GM19099 (cell line): Measurements from ENCODE around the gene FAM83C.

Source experiments
- POLR2A ChIP-seq: IDR thresholded peaks from 3 replicates; pipeline ENCODE4 v1.6.1; 2011; ENCODE audit warnings: low read depth; ENCODE audit not compliant: insufficient read length; ENCODE audit errors: extremely low read depth

FAM83C gene

DNA sequence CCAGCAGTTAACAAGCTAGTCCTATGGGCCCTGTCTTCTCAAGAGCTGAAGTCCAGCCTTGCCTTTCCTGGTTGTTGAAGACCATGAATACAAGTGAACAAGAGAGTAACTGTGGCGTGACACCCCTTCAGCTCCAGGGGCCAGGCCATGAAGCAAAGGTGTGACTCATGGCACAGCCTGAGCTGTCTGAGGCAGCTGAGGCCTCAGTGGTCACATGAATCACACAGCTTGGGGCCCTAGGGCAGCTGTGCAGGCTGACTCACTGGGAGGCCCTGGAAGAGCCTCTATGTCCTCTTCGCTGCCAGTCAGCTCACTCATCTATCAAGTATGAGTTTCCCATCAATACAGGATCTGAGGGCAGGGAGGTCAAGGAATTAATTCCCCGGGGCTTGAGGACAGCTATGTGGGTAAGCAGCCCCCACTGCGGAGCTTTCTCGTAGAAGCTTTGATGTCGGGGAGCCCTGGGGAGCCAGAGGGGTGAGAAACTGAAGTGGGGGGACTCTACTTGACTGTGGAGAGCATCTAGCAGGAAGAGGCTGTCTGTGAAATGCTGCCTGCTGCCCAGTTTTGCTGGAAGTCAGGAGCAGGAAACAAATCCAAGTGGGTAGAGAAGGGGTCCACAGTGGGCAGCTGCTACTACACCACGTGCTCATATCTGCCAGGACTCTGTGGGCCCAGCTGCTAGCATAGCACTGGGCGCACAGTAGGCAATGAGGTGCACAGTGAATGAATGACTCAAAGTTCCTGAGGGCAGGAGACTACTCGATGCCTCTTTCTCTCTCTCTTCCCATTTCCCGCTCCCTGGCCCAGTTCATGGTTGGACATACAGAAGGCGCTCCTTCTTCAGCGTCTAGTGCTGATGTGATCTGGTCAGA lies 13.7 kb upstream of the FAM83C start:
- no peak for TF ChIP-seq POLR2A

DNA sequence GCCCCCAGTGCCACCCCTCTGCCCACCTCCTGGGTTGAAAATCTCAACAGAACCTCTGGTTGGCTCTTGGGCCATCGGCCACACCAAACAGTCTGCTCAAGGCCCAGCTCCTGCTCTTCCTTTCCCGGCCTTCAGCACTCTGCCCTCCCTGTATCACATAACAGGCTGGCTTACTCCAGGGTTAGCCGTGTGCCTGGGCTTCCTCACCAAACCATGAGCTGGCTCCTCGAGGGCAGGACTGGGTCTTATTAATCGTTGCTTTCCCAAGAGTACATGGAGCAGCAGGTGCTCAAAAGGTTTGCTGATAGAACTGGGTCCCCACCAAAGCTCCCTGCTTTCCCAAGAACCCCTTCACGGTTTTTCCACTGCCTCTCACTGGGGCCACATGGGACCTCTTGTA lies 12.7 kb upstream of the FAM83C start:
- TF ChIP-seq POLR2A, result no peak

DNA sequence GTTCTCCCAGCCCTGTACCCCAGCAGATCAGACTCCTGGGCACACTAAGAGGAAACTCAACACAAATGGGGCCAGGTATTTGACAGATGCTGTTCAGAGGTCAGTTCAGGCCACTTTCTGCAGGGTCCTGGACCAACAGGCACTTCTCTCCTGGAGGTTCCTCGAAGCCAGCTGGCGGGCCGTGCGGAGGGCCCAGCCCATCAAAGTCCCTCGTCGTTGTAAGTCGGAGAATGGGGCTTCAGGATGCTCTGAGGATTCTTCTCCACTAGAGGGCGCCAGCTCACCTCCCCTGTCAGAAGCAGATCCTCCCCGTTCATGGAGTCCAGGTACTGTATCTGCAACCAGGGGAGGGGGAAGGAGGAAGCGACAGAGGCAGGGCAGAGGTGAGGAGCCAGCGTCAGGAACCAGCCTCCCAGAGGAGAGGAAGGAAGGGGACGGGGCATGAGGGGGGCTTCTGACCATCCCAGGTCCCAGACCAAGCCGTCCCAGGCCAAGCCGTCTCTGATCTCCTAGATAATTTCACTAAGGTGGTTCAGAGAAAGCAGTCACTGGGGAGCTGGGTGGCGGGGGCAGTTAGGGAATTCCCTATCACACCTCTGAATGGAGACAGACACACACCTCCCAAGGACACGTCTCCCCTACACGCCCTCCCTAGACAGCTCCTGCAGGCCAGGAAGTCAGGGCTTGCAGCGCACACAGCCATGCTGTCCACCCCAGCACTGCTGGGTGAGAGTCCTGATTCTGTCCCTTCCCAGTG lies 11.7 kb upstream of the FAM83C start:
- no peak for TF ChIP-seq POLR2A

DNA sequence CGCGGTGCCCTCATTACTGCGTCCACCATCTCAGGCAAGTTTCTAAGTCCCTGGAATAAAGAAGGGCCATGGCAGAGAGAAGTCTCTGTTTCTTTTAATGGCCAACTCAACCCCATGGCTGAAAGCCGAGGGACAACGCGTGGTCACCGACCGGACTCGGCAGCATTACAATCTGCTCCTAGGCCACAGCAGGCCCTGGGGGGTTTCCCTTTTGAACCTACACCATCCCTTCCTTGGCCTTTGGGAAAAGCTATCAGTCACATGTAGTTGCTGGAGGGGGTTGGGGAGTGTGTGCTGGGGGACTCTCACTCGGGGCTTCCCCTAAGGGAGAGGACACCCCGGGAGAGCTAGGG lies 11.1 kb upstream of the FAM83C start:
- TF ChIP-seq POLR2A, result no peak

- no peak for TF ChIP-seq POLR2A
Observed at GRCh38 chr20:35302421-35303335, 10.5 kb upstream of the FAM83C start.

GRCh38 chr20:35301426-35301825 lies 9.2 kb upstream of the FAM83C start:
- no peak for TF ChIP-seq POLR2A

DNA sequence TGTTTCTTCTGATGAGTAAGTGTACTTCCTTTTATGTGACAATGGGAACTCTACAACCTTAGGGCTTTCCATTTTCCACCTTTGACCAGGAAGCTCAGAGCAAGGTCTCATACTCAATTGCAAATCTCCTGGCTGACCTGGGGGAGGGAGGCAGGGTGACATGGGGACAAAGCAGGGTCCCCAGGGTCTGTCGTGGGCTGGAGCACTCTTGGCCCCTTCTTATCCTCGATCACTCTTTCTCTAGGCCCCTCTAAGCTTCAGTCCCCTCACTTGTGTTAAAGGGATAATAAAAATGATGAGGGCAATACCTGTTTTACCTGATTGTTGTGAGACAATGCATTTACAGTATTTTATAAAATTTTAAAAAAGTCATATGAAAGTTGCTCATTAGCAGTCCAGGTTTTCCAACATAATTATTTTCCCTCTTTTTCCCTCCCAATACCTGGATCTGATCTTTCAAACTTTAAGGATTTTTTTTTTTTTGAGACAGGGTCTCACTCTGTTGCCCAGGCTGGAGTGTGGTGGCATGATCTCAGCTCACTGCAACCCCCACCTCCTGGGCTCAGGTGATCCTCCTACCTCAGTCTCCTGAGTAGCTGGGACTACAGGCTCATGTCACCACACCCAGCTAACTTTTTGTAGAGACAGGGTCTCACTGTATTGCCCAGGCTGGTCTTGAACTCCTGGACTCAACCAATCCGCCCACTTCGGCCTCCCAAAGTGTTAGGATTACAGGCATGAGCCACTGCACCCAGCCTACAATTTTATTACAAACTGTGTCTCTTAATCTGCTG lies 8.4 kb upstream of the FAM83C start:
- TF ChIP-seq POLR2A, result no peak

GRCh38 chr20:35299780-35300179 lies 7.6 kb upstream of the FAM83C start:
- TF ChIP-seq POLR2A, result no peak

- TF ChIP-seq POLR2A, result no peak
Observed at GRCh38 chr20:35298264-35298663, 6.0 kb upstream of the FAM83C start.

DNA sequence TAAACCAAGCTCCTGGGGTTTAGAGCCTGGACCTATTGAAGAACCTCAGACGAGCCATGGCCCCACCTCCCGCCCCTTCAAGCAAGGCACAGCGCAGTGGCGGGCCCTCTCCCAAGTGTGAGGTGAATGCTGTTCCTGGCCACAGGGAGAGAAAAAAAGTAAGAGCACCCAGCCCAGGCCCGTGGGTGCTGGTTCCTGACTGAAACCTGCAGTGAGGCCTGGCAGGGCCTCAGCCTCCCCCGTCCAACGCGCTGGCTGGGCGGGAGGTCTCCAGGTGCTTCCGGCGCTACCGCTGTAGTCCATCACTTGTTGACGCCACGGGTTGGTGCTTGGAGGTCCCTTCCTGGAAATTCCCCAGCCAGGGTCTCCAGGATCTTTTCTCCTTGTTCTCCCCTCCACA lies 5.5 kb upstream of the FAM83C start:
- no peak for TF ChIP-seq POLR2A

DNA sequence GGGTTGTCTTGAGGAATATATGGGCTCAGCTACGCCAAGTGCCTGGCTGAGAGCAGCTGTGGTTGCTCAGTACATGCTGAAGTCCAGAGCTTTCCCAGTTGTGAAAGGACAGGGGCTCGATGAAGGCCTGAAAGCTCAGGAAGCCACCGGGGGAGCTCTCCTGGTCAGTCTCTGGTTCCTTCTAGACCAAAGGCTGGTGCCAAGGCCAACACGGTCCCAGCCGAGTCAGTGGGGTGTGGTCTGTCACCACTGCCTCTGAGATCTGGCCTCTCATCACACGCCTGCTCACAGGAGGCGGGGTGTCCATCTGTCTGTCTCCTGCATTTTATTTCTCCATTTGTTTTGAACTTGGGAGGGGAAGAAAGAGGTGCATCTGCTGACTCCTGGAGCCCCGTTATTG lies 4.9 kb upstream of the FAM83C start:
- TF ChIP-seq POLR2A, result no peak

DNA sequence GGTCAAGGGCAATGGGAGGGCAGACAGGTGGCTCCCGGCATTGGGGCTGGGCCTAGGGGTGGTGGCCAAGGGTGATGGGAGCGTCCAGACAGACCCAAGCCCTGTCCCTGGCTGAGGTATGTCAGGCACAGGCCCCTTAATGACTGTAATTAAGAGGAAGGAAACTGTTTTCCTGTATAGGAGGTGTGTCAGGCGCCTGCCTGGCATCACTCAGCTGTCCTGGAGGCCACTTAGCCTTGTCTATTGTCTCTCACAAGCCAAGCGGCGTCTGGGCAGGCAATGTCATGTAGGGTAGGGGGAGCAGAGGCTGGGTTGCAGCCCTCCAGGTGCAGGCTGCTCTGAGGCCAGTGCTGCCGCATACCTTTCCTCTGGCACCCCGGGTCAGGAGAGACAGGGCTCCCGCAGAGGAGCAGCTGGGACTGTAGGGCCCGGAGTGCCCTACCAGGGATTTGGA lies 3.9 kb upstream of the FAM83C start:
- no peak for TF ChIP-seq POLR2A

GRCh38 chr20:35295674-35296073 lies 3.4 kb upstream of the FAM83C start:
- no peak for TF ChIP-seq POLR2A

- TF ChIP-seq POLR2A, result no peak
Observed at GRCh38 chr20:35295058-35295457, 2.8 kb upstream of the FAM83C start.

- no peak for TF ChIP-seq POLR2A
Observed at GRCh38 chr20:35294293-35294685, 2.1 kb upstream of the FAM83C start.
